BE2C (cell line): ENCODE results near the gene TCP11L2.

Experiments
- DNase-seq: peaks from one replicate; pipeline ENCODE4 v3.0.0-alpha.2; 2020
- H3K27me3 ChIP-seq: fragments of 250-450 bp; sonication (Bioruptor Pico); 2 replicates; pipeline ENCODE4 v1.5.1; 2020; ENCODE audit warnings: mild to moderate bottlenecking
- H3K36me3 ChIP-seq: fragments of 250-450 bp; sonication (Bioruptor Pico); 2 replicates; pipeline ENCODE4 v1.5.1; 2020; ENCODE audit warnings: mild to moderate bottlenecking
- H3K4me1 ChIP-seq: fragments of 250-450 bp; sonication (Bioruptor Pico); 2 replicates; pipeline ENCODE4 v1.5.1; 2020
- H3K4me3 ChIP-seq: 2 replicates; pipeline ENCODE4 v1.5.1; 2011; ENCODE audit warnings: low read depth, low read length
- H3K9me3 ChIP-seq: fragments of 250-450 bp; sonication (Bioruptor Pico); 2 replicates; pipeline ENCODE4 v1.5.1; 2020
- TF ChIP-seq, protein P1 (sequence below): IDR thresholded peaks from 2 replicates; pipeline ENCODE4 v1.5.1; 2012; ENCODE audit warnings: mild to moderate bottlenecking, low read depth, low read length

Gene TCP11L2

DNA sequence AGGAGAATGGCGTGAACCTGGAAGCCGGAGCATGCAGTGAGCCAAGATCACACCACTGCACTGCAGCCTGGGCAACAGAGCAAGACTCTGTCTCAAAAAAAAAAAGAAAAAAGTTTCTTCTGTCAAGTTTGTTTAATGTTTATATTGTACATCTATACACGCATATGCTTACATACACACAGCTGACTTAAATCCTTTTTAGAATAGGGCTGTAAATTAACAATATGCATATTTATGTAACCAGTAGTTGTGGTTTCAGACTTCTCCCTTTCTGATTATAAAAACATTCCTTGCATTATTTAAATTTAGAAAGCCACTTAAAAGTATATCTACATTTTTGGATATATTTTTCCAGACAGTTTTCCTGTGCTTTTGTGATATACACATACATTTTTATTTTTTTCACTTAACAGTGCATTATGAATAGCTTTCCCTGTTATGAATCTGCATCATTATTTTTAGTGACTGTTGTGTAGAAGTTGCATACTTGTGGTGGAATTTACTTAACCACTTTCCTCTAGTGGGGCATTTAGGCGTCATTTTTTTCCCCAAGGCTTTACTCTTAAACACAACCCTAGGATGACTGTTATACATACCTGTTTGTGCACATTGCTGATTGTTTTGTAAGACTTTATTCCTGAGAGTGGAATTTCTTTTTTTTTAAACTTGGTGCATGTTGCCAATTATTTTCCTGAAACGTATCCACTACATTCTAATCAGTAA, 84.4 kb downstream of the TCP11L2 start:
- no peaks in the 10 kb centered on the region for H3K27me3 ChIP-seq
- peaks cover 11% of the 10 kb centered on the region for H3K36me3 ChIP-seq
- H3K4me1 ChIP-seq, result no peaks in the 10 kb centered on the region
- no peak overlapping the region for H3K4me3 ChIP-seq
- no peak for DNase-seq
- TF ChIP-seq, protein P1, sequence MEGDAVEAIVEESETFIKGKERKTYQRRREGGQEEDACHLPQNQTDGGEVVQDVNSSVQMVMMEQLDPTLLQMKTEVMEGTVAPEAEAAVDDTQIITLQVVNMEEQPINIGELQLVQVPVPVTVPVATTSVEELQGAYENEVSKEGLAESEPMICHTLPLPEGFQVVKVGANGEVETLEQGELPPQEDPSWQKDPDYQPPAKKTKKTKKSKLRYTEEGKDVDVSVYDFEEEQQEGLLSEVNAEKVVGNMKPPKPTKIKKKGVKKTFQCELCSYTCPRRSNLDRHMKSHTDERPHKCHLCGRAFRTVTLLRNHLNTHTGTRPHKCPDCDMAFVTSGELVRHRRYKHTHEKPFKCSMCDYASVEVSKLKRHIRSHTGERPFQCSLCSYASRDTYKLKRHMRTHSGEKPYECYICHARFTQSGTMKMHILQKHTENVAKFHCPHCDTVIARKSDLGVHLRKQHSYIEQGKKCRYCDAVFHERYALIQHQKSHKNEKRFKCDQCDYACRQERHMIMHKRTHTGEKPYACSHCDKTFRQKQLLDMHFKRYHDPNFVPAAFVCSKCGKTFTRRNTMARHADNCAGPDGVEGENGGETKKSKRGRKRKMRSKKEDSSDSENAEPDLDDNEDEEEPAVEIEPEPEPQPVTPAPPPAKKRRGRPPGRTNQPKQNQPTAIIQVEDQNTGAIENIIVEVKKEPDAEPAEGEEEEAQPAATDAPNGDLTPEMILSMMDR, result no peak
- no peaks in the 10 kb centered on the region for H3K9me3 ChIP-seq

DNA sequence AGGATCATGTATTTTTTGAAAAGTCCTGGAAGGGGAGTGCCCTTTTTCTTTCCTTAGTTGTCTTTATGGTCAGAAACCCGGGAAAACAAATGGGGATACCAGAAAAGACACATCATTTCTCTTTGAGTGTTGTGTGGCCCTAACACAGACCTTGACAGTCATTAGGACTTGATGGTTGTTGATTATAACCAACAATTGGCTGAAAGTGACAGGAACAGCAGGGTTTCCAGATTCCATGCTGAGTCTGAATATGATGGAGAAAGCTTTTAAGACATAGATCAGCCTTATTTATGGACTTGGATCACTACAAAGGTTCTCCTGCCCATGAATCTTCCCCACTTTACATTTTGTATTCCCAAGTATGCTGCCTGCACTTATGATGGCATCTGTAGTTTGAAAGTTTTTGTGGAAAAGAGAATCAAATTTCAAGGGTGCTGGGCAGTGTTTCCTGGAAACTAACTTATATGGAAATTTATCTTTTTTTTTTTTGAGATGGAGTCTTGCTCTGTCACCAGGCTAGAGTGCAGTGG, 85.4 kb downstream of the TCP11L2 start:
- no peaks in the 10 kb centered on the region for H3K4me1 ChIP-seq
- peaks cover 6% of the 10 kb centered on the region for H3K36me3 ChIP-seq
- H3K4me3 ChIP-seq, result no peak overlapping the region
- no peak for DNase-seq
- H3K9me3 ChIP-seq, result no peaks in the 10 kb centered on the region
- H3K27me3 ChIP-seq, result no peaks in the 10 kb centered on the region
- TF ChIP-seq, protein P1, result no peak

DNA sequence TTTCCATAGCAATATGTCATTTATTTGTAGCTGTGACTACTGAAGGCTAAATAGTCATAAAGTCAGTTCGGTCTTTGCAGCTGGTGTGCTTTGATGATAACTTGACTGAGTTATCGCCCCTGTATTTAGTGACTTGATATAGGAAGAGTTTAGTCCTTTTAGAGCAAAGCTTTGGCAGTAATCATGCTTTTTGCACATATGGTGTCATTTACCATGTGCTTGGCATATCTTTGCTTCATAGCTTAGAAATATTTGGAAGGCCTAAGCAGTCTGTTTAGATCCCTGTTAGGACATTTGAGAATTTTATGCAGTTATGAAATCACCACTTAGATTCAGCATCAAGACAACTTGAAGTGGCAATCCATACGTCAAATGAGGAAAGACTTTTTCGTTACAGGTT, 86.6 kb downstream of the TCP11L2 start:
- Histone ChIP-seq H3K4me3 (no peak overlapping the region), H3K4me1 (no peaks in the 10 kb centered on the region), H3K9me3 (no peaks in the 10 kb centered on the region), H3K36me3 (peaks cover 10% of the 10 kb centered on the region), H3K27me3 (no peaks in the 10 kb centered on the region)
- no peak for DNase-seq
- TF ChIP-seq, protein P1, result no peak

DNA sequence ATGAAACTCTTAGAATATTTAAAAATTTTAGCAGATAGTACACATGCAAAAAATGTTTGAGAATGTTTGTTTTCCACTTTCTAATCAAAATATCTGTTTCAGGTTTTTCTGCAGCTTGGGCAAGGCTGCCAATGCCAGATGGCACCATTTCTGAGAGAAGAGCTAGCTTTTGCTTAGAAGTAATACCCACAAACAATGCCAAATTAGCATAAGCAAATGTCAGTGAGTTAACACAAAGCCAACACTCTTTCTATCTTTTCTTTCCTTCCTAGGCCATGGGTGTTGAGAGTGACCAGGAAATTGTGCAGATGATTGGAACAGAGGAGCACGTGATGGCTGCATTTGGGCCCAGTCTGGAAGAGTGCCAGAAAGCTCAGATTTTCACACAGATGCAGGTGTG, 90.2 kb downstream of the TCP11L2 start:
- Histone ChIP-seq H3K9me3 (no peaks in the 10 kb centered on the region), H3K4me1 (no peaks in the 10 kb centered on the region), H3K27me3 (no peaks in the 10 kb centered on the region), H3K4me3 (no peak overlapping the region), H3K36me3 (peaks cover 24% of the 10 kb centered on the region)
- TF ChIP-seq, protein P1, result no peak
- DNase-seq, result no peak
